Measurements from ENCODE around the gene COMMD10. TPM values are rescaled to one million over a fixed set of nuclear protein-coding genes. Genes with fewer than 3 reads are reported as not detected.

Gene COMMD10
- total RNA-seq, 1 donor from 2014 or later: 21.8 TPM

DNA sequence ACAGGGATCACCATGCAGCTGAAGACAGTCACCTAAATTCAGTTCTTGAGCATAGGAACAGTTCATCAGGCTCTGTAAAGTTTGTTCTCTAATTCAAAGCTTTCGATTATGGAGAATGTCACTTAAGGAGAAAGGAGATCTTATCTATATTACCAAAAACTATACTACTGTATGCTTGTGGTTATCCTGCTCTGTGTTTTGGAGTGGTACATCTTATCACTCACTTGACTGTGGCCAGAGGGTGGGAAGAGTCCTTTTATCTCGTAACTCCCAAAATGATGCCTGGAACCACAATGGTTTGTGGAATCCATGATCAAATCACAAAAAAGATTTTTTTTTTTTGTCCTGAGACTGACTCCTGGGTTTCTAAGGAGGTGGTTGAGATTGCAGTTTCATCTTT is 230.7 kb downstream of the COMMD10 start:
- DNase-seq (ENCODE audit: low spot score): no peak
- H3K4me1 Mint-ChIP-seq (ENCODE audit: low read depth): peaks cover 20% of the 10 kb centered on the region
- no peak overlapping the region for H3K4me3 Mint-ChIP-seq
- no peaks in the 10 kb centered on the region for H3K27me3 Mint-ChIP-seq (ENCODE audit: insufficient read depth)
- peaks cover 11% of the 10 kb centered on the region for H3K9me3 Mint-ChIP-seq
- peaks cover 12% of the 10 kb centered on the region for H3K36me3 Mint-ChIP-seq (ENCODE audit: low read depth)
- intact Hi-C loops (cut with micrococcal nuclease): no loop called here
- H3K27ac Mint-ChIP-seq: no peak overlapping the region

DNA sequence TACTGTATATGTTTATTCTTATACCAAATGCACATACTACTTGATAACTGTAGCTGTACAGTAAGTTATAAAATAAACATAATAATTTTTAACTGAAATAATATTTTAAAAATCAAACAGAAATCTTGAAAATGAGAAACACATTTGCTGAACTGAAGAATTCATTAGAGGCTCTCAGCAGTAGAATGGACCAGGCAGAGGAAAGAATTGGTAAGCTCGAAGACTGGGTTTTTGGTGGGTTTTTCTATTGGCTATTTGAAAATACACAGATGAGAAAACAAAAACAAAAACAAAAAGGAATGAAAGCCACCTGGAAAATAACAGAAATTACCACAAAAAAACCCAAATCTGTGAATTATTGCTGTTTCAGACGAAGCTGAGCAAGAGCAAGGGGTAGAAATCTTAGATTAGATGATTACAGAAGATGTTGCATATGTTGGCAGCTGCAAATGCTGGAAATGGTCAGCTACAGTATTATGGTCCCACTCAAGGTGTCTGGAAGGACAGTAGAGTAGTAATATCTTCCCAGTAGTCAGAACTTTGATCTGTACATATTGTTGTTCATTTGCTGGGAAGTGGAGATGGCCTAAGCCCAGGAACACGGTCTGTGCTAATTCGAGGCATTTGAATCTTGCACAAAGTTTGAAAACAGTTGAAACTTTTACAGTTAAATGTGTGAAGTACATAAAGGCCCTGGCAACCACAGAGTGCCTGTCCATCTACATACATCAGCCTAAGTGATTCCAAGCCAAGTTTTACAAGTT is 233.4 kb downstream of the COMMD10 start:
- Mint-ChIP-seq H3K36me3 (ENCODE audit: low read depth) (peaks cover 7% of the 10 kb centered on the region), H3K4me1 (ENCODE audit: low read depth) (peaks cover 15% of the 10 kb centered on the region), H3K27me3 (ENCODE audit: insufficient read depth) (no peaks in the 10 kb centered on the region), H3K27ac (no peak overlapping the region), H3K9me3 (peaks cover 3% of the 10 kb centered on the region), H3K4me3 (no peak overlapping the region)
- intact Hi-C loops (cut with micrococcal nuclease): no loop called here
- DNase-seq (ENCODE audit: low spot score): no peak

DNA sequence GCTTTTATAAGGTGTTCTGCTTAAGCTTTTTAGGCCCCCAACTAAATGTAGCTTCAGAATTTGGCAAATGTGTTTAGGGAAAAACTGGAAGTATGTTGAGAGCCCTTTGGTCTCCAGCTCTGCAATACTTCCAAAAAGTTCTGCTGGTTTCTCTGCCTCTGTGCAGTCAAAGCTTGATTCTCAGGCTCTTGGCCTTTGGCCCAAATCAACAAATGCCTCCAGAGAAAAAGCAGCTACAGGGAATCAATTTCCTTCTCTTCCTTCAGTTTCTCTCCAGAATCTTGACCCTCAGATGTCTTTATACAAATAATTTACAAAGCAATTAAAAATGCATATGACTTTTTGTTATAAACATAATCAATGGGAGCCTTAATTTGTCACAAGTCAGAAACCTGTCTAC is 235.7 kb downstream of the COMMD10 start:
- no peak for DNase-seq (ENCODE audit: low spot score)
- no peak overlapping the region for H3K4me3 Mint-ChIP-seq
- H3K27me3 Mint-ChIP-seq (ENCODE audit: insufficient read depth): no peaks in the 10 kb centered on the region
- peaks cover 5% of the 10 kb centered on the region for H3K4me1 Mint-ChIP-seq (ENCODE audit: low read depth)
- peaks cover 8% of the 10 kb centered on the region for H3K9me3 Mint-ChIP-seq
- intact Hi-C loops (cut with micrococcal nuclease): no loop called here
- H3K27ac Mint-ChIP-seq: no peak overlapping the region
- H3K36me3 Mint-ChIP-seq (ENCODE audit: low read depth): peaks cover 3% of the 10 kb centered on the region

DNA sequence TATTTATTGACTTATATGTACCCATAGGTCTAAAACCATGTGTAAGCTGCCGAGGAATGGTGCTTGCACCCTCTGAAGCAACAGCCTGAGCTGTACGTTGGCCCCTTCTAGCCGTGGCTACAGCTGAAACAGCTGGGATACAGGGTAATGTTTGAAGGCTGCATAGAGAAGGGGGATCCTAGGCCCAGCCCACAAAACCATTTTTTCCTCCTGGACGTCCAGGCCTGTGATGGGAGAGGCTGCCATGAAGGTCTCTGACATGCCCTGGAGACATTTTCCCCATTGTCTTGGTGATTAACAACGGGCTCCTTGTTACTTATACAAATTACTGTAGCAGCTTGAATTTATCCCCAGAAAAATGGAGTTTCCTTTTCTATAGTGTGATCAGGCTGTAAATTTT is 244.7 kb downstream of the COMMD10 start:
- H3K9me3 Mint-ChIP-seq: peaks cover 27% of the 10 kb centered on the region
- H3K27ac Mint-ChIP-seq: no peak overlapping the region
- no peak for DNase-seq (ENCODE audit: low spot score)
- no peaks in the 10 kb centered on the region for H3K27me3 Mint-ChIP-seq (ENCODE audit: insufficient read depth)
- H3K4me3 Mint-ChIP-seq: no peak overlapping the region
- peaks cover 6% of the 10 kb centered on the region for H3K36me3 Mint-ChIP-seq (ENCODE audit: low read depth)
- intact Hi-C loops (cut with micrococcal nuclease): no loop called here
- H3K4me1 Mint-ChIP-seq (ENCODE audit: low read depth): no peaks in the 10 kb centered on the region

DNA sequence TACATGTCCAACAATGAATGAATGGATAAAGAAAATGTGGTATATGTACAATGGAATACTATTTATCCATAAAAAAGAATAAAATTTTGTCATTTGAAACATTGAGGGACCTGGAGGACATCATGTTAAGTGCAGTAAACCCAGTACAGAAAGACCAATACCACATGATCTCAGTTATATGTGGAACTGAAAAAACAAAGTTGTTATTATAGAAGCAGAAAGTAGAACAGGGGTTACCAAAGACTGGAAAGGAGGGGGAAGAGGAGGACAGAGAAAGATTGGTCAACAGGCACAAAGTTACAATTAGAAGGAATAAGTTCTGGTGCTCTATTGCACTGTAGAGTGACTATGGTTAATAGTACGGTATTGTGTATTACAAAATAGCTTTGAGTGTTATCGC is 256.0 kb downstream of the COMMD10 start:
- no peaks in the 10 kb centered on the region for H3K4me1 Mint-ChIP-seq (ENCODE audit: low read depth)
- no peak for DNase-seq (ENCODE audit: low spot score)
- intact Hi-C loops (cut with micrococcal nuclease): no loop called here
- no peaks in the 10 kb centered on the region for H3K27me3 Mint-ChIP-seq (ENCODE audit: insufficient read depth)
- no peaks in the 10 kb centered on the region for H3K36me3 Mint-ChIP-seq (ENCODE audit: low read depth)
- peaks cover 14% of the 10 kb centered on the region for H3K9me3 Mint-ChIP-seq
- H3K4me3 Mint-ChIP-seq: no peak overlapping the region
- H3K27ac Mint-ChIP-seq: no peak overlapping the region

Other genes with a start within 250 kb of the COMMD10 start
- gene ATG12, start 243.5 kb upstream of the COMMD10 start, total RNA-seq: 29.6 and 37.4 TPM in 2 replicates
- gene AP3S1, start 243.1 kb upstream of the COMMD10 start, total RNA-seq: 49.7 and 53.5 TPM in 2 replicates
- gene LVRN, start 122.5 kb upstream of the COMMD10 start, total RNA-seq: not detected in 2 replicates
- not detected in 2 replicates for gene ARL14EPL, start 52.6 kb upstream of the COMMD10 start, total RNA-seq